CD4-positive, alpha-beta T cell treated with Interleukin-12 subunit alpha and Interleukin-12 subunit beta, for 1 hour (primary cell): ENCODE results near the gene INSYN2A.

Experiments
- DNase-seq: peaks from one replicate; pipeline ENCODE4 v3.0.0-alpha.2; 2020

Gene INSYN2A

DNA sequence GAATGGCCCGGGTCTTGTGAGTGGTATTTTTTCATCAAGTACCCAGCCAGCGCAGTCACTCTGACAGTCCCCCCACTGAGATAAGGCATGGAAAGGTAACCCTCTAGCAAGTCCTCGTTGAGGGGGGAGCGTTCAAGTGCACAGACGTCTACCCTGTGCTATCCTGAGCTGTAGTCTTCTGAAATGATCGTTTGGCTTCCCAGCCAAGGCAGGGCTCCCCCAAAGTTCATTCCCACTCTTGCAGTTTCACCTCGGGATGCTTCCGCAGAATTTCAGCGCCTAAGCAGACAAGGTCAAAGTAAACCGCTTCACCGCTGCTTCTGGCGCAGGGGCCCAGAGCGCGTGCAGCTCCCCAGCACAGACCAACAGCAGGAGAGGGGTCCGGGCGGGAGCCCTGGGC lies 1.8 kb downstream of the INSYN2A start:
- DNase-seq = no peak

DNA sequence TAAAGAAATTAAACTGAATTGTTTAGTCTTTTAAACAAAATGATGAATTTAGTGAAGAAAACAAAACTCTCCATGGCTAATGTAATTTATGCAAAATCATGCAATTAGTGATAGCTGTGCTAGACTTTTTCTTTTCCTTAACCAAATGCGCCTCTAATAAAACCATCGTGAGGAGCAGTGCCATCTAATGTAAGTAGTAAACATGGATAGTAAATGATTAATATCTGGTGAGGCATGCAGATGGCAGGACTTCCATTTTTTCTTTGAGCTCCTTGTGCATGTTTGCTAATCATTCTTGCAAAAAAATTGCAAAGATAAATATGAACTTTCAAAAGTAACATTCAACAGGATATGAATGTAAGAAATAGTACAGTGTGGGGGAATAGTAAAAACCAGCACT lies 2.3 kb downstream of the INSYN2A start:
- DNase-seq = no peak

DNA sequence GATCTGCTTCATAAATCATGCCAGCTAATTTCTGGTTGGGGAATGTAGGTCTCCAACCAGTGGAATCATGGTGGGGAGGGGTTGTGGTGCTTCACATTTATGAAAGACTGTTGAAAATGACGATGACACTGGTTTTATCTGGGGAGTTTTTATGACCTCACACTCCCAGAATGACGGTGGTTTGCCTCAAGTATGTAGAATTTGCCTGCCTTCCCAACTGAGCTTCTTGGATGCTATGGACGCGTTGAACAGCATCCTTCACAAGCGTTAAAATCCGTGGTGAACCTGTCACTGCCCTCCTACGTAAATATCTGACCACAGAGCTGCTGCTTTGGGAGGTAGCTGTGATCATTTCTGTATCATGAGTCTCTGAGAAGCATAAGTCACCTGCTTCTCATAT lies 3.3 kb downstream of the INSYN2A start:
- no peak for DNase-seq

DNA sequence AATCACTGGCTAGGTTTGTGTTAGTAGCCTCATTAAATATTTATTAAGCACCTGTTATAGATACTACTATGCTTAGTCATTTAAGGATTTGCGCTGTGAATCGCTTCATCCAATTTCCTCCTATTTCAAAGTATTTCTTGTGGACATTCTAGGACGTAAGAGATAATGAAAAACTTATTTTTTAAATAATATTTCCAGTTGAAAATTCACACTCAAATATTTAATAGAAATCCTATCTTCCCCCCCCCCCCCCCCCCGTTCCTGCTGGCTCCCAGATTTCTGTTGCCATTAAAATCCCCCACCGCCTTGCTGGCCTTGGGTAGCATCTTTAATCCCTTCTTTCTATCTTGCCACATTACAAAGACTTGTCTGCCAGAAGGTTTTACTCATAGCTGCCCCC lies 6.0 kb downstream of the INSYN2A start:
- no peak for DNase-seq

DNA sequence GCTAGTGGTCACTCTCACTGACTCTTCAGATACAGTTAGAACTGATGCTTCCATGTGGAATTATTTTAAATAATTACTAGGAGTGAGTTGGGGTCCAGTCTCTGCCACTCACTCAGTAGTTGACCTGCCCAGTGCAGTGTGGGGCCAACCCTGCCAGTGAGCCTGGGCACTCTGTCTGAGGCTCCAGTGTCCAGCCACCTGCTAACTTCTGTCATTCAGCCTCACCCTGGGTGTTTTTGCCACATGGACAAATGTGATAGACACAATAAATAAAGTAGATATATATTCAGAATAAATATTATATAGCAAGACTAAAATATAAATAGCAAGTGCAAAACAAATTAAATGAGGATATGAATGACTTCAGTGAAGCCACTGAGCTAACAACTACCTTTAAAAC lies 7.2 kb downstream of the INSYN2A start:
- DNase-seq = no peak

DNA sequence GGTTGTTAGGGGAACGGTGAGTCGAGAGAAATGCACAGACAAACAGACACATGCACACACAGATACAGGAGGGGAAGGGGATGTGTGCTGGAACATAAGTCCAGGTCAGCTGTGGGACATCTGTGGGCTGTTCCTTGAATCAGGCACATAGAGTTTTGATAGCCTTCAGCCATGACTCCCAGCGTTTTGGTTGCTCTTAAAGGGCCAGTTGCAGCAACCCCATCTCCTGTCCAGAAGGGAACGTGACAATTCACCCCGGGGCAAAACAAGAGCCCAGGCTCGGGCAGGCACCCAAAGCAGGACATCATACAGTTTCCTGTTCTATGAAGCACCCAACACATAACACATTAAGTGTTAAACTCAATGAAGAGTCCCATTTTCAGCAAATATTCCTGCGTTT lies 9.6 kb downstream of the INSYN2A start:
- no peak for DNase-seq

DNA sequence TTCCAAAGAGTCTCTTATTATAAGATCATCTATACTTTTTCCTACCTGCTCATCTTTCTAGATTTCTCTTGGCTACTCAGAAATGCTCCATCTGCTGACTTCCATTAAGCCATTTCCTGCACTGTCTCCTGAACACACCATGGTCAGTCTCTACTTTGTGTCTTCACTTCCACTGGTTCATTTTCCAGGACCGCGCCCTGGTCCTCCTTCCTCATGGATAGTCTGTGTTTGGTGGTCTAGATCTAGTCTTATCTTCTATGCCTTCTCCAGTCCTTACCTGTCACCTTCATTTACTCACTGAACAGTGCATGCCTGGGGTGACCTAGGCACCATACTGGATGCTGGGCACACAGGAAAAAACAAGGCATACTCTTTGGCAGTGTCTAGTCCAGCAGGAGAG lies 11.8 kb downstream of the INSYN2A start:
- DNase-seq = no peak

DNA sequence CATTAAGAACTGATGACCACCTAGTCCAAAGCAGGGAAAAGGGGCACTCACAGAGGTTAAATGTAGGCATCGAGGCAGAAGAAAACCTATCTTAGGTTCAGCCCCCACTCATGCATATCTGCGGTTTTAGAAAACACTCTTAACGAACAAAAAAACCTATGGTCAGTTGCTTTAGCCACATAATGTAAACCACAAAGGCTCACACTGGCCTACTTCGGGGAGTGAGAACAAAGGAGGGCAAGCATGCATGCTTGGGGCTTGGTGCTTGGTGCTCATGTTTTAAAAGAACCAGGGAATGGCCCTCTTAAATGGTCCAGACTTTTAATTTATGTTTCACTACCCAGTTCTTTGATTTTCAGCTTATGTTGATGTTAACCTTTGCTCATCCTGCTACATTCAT lies 14.2 kb downstream of the INSYN2A start:
- no peak for DNase-seq

DNA sequence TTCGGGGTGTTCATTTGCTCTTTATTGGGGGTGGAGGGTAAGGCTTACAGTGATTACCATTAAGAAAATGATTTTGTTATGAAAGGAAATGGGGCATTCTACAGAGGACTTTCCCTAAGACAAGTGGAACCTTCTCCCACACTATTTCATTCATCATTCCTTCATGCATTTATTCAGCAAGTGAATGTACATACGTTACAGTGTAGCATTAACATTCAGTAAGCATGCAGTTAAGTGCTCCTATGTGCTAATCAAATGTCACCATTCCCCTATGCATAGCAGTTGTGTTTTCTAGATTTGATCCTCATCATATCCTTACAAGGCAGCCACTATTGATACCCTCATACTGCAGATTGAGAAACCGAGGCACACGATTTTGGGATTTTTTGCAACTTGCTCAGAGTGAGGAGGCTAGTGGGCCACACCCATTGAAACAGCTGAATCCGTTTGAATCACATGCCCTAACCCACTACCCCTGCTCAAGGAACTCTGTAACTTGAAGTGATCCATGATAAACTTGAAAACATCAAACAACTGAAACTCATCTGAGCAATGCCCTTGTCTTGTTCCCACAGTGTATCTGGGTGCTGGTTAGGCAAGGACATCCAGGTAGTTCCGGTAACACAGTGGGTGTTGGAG lies 16.7 kb downstream of the INSYN2A start:
- DNase-seq = no peak

DNA sequence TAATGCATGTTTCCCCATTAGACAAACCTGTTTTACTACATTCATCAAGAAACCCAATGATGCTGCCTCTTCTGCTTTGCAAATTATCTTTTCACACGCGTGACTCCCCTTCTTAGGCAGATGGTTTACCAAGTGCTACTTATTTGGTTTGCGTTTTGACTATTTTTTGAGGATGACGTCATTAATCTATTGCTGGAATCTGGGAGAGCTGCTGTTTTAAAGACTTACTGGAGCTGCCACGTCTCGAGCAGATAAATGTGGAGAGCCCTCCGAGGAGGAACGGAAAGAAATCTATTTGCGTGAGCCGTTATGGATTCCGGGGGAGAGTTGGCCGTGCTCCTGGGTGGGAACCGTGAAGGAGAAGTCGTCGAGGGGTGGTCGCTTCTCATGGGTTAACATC lies 19.7 kb downstream of the INSYN2A start:
- DNase-seq = no peak

DNA sequence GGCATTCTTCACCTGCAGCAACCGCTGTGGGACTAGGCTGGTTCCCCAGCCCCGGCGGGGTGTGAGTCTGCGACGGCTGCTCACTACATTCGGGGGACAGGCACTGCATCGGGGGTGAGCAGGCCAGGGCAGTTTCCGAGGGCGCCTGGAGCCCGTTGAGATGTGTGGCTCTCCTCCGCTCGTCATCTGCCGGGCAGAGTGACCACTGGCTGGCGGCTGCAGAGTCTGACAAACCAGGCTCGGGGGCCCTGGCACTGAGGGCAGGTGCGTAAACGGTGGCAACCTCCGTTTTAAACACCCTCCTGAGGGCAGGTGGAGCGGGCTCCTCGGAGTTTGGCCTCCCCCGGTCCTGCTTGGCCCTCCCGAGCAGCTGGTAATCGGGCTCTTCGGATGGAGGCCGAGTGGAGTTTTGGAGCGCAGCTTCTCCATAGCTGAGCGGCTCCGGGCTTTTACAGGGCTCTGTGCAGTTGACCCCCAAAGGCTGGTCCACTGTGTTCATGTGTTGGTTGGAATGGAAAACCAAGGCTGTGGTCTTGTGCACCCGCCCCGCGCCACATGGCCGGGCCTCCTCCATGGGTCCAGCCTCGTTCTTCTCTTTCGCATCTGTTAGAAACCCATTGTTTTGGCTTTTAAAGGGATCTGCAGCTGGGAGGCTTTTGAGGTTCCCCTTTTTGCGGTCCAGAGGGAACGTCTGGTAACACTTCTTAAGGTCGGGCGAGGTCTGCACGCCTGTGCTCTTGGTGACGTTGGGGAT lies 20.9 kb downstream of the INSYN2A start:
- DNase-seq = no peak

DNA sequence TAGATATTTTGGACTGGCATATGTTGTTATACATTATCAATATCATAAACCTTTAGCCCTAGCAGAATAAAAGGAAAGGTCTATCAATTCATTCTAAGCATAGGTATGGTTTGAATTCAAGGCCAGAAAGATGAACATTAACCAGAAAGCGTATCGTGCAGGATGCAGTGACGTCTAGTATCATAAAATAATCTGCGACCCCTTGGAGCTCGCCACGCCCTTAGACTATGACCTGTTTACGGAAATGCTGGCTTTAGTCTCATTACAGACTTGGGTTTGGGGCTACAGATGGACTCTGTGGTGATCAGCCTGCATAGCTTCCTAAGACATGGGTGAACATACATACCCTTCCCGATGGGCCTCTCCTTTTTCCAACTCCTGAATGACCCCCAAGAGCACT lies 21.5 kb downstream of the INSYN2A start:
- no peak for DNase-seq

DNA sequence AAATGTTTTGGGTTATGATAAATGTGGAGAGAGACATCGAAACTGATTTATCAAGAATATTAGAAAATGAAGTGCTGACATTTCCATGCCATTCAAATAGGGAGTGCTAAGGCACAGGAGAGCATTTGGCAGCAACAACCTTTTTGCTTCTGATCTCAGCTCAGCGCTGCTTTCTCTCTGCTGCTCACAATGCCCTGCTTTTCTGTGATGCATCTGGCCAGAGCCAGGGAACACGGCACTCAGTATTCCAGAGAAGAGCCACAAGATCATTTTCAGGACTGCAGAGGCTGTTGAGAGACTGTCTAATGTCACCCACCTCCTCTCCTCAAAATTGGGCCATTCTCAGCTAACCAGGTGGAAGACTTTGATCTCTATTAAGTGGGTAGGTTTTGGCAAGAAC lies 28.1 kb downstream of the INSYN2A start:
- no peak for DNase-seq

DNA sequence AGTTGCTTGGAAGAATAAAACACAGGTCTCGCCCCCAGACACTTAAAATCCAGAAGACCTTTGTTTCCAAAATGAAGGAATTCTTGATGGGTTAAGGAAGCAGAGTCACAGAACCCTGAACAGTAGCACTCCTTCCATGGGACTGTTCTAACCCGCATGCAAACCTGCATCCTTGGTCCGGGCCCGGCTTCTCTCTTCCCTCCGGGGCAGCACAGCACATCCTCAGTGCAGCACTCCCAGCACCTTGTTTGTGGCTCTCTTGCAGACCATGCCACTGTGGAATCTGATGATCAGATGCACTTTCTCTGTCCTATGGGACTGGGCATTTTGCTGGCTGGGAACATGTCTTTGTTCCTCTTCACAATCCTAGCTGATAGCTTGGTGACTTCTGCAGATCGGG lies 33.5 kb downstream of the INSYN2A start:
- no peak for DNase-seq

DNA sequence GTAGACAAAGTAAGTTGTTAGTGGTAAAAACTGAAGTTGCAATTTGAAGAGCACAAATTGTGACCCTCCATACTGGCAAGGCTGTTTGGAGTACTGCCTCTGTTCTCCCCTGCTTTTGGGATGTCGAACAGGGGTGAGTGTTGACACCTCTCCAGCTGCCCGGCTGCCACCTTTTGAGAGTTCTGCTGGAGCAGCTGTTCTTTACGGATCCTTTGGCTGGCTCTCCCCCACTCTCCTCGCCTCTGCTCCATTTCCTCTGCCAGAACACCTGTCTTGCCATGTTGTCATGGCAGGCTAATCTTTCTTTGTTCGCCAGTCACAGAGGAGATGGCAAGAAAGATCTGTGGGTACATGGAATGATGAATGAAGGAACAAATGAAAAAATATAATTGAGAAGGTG lies 34.9 kb downstream of the INSYN2A start:
- no peak for DNase-seq

DNA sequence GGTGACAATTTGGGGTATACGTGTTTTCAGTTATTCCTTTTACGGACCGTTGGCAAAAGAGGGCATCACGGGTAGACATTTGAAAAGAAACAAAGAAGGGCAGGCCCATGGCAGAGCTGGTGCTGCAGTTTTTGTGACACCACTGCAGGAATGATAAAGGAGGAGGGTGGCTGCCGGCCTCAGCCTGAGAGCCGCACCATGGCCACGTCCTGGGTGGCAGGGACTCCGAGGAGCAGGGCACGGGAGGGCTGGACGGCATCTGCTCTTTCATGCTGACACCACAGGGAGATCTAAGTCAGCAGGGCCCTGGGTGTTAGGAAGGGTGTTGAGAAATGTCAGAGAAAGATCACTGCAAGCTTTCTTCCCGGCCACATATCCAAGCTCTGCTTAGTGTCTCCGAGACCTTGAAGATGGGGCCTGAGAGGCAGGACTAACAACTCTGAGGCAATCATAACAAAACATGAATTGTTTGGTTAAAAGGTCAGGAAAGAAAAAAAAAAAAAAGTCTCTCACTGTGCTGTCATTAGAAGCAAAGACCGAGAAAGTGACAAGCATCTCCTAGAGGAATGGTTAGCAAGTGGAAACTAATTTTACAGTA lies 36.6 kb downstream of the INSYN2A start:
- DNase-seq = no peak

DNA sequence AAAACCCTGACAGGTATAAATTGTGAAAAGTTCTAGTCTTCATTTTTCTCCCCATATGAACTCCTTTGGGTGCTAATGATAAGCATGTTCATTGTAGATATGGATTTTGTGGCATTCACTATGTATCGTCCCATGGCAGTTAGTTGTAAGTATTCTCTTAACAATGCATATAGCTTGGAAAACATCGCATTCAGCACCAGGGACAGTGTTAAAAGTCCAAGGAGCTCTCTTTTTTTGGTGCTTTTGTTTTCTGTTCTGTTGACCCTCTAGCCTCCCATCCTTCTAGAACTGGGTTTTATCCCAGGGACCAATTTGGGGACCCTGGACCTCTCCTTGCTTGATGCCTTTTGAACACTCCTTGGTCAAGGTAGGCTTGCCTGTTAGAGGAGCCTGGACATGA lies 37.7 kb downstream of the INSYN2A start:
- DNase-seq = no peak

DNA sequence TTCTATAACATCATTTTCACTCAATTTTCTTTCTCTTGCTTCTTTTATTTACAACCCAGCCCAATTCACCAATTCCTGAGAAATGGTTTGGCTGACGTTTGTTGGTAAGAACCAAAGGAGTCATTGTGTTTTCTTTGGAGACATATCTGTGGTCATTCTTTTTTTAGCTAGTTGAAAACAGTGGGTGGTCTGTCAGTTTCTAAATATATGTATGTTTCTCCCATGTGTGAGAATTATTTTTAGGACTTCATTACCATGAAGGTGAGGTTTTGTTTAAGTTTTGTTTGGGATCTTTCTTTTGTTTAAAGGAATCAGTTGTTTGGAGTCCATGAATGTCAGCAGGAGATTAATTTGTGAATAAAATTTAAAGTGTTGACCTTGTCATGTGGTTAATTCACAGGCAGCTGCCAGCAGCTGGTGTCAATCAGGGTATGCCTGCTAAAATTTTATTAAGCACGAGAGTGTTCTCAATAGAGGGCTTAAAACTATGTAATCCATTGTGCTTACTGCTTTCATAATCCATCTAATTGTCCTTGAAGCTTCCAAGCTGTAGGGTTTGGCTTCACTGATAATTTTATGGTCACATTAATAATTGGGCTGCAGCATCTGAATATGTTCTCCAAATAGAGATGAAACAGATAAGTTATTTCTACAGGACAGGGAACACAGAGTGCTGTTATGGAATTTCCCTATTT lies 38.7 kb downstream of the INSYN2A start:
- no peak for DNase-seq

DNA sequence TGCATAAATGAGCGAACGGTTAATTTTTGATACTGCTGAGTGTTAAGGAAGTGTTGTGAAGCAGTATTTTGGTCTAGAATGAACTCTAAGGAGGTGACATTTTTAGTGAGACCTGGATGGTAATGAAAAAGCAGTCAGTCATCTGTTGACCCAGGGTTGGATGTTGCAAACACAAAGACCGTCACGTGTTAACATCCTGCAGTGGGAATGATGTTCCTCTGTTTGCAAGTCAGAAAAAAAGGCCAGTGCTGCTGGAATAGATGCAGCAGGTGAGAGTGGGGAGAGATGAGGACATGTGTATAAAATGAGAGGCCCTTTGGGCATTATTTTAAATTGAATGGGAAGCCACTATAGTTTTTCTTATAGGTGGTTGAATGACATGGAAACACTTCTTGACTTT lies 39.3 kb downstream of the INSYN2A start:
- DNase-seq = no peak

DNA sequence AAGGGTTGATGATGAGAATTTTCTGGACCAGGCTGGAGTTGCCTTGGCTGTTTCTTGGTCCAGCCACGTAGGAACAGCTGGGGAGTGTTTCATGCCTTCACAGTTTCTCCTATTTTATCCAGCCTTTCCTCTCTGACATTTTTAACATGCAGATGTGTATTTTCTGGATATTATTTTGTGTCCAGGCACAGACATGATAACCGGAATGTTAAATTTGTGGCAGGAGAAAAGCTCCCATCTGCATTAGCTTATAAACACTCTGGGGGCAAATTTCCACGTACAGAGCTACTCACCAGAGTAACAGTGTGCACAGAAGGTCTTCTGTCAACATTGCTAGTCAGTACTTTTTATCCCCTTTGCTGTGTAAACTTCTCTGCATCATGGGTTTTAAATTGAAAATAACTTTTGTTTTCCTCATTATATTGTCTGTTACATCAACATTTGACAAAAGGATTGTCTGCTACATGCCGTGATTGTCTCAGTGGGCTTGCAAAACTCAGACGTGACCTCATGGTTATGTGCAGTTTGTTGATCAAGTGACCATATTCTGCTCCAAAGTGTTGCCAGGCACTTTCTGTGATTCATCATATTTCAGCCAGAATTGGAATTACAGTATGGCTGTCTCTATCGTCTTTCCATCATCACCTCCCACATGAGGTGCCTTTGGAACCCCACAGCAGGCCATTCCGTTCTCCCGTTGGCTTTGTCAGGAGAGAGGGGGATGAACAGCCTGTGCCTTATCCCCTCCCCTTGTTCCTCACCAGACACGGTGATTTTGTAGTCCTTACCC lies 41.4 kb downstream of the INSYN2A start:
- no peak for DNase-seq

DNA sequence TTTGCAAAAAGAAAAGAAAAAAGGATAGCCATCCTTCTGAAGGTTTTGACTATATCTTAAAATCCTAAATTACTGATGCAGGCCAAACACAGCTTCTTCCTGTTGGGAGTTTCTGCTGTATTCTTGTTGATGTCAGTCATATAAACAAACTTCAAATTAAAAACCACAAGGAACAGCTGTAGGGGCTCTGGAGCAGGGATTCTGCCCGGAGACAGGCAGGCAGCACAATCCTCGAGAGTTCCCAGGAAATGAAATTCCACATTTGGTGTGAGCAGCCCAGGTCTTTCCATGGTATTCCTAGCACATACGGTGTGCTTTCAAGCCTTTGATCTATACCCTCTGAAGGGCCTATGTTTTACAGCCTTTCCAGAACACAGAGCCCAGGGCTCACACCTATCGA lies 43.2 kb downstream of the INSYN2A start:
- DNase-seq = no peak

DNA sequence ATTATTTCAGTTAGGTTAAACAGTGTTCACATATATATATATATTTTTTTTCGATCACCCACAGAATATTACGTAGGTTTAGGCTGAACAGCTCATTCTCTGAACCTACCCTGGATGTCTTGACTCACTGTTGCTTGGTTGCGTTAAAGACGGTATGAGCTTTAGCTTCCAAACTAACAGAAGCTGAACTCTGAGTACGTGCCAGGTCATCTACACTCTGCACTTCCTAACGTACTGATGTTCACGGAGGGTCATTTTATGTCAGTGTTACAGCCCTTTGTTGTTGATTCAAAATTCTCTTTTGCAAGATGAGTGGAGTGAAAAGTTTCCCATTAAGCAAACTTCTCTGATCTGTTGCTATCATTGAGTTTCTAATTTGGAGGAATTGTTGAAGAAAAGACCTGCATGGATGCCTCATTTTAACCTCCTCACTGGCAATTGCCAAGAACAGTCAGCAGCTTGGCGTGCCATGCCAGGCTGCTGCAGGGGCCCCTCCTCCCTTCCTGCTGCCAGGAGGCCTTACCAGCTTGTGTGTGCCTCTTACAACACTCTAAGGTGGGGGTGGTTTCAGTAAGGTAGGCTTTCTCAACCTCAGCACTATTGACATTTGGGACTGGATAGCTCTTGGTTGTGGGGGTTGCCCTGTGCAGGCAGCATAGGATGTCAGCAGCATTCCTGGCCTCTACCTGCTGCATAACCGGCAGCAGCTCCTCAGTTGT lies 44.3 kb downstream of the INSYN2A start:
- DNase-seq = no peak
